ENCODE measurements around the gene FAM76A.
"Not testable (repeated sequence)": the region's sequence is repeated elsewhere in the genome, so short reads cannot be mapped to it uniquely, and the experiment has no call there.

The FAM76A gene

DNA sequence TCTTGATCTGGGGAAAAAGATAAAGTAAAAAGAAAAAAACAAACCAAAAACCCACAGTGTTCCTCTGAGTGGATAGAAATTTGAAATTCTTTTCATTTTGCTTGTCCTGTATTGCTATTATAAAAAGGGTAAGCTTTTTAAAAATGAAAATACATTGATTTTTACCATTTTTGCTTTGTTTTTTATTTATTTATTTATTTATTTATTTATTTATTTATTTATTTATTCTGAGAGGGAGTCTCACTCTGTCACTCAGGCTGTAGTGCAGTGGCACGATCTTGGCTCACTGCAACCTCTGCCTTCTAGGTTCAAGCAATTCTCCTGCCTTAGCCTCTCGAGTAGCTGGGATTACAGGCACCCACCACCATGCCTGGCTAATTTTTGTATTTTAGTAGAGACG, 82.4 kb downstream of the FAM76A start:
- H3K9ac ChIP-seq (ENCODE audit: low read length in 2 of 2); H3K27ac ChIP-seq (ENCODE audit: low read length); H3K4me1 ChIP-seq (ENCODE audit: control insufficient read depth, insufficient read depth, low read length); H3K4me3 ChIP-seq (ENCODE audit: low read length in 2 of 2); H3K9me3 ChIP-seq (ENCODE audit: control insufficient read depth in 2 of 2, low read length in 2 of 2); H3K27me3 ChIP-seq (ENCODE audit: control insufficient read depth in 1 of 2, insufficient read depth in 2 of 2, low read length in 2 of 2): not testable (repeated sequence)
- H3K36me3 ChIP-seq (ENCODE audit: control insufficient read depth in 2 of 2, insufficient read depth in 2 of 2, low read length in 2 of 2) = peaks cover 14 to 19% of the 10 kb centered on the region in 2 donors

DNA sequence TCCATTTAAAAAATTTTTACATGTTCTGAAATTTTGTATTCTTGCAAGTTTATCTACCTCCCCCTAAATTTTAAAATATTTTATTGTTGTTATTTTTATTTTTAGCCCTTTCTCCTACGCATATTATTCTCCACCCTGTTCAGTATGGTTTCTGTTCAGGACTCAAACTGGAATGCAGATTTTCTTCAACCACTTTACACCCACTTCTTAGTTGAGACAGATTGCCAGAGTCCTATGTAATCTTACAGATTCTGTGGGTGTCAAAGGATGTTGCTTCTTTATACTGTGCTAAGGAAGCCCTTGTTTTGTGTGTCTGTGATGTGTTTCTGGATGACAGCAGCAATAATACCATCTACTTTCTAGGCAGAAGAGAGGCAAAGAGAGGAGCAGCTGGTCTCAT, 84.1 kb downstream of the FAM76A start:
- no peak overlapping the region for H3K27ac ChIP-seq (ENCODE audit: low read length)
- no peaks in the 10 kb centered on the region for H3K9me3 ChIP-seq (ENCODE audit: control insufficient read depth in 2 of 2, low read length in 2 of 2)
- peaks cover 16 to 20% of the 10 kb centered on the region in 2 donors for H3K36me3 ChIP-seq (ENCODE audit: control insufficient read depth in 2 of 2, insufficient read depth in 2 of 2, low read length in 2 of 2)
- no peaks in the 10 kb centered on the region for H3K4me1 ChIP-seq (ENCODE audit: control insufficient read depth, insufficient read depth, low read length)
- no peaks in the 10 kb centered on the region for H3K27me3 ChIP-seq (ENCODE audit: control insufficient read depth in 1 of 2, insufficient read depth in 2 of 2, low read length in 2 of 2)
- no peak overlapping the region for H3K9ac ChIP-seq (ENCODE audit: low read length in 2 of 2)
- no peak overlapping the region for H3K4me3 ChIP-seq (ENCODE audit: low read length in 2 of 2)

DNA sequence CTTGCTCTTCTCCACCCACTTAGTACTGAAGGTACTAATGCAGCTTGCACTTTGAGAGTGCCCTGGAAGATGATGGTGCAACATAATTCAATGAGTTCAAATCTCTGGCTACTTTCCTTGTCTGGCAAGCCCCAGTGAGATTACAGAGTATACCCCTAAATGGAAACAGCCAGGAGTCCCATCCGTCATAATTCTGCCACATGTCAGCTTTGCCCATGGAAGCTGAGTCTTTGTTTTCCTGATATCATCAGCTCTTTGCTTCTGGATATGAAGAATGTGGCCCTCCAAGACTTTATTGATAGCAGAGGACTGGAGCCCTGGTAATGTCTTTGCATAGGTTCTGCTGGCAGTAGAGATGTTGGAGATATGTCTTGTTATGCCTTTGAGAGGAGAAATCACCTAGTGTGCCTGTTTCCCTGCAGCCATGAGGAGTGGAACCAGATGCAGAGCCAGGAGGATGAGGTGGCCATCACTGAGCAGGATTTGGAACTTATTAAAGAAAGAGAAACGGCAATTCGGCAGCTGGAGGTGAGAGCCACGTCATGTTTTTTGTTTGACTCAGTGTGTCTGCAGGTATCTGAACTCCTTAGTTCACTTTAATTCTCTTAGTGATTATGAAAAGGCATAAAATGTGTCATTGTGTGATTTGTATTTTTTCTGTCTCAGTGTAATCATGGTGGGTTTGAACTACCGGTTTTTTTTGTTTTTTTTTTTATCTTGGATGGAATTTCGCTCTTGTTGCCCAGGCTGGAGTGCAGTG, 86.2 kb downstream of the FAM76A start:
- Histone ChIP-seq H3K9me3 (ENCODE audit: control insufficient read depth in 2 of 2, low read length in 2 of 2) (no peaks in the 10 kb centered on the region), H3K27ac (ENCODE audit: low read length) (no peak overlapping the region), H3K27me3 (ENCODE audit: control insufficient read depth in 1 of 2, insufficient read depth in 2 of 2, low read length in 2 of 2) (no peaks in the 10 kb centered on the region), H3K4me1 (ENCODE audit: control insufficient read depth, insufficient read depth, low read length) (no peaks in the 10 kb centered on the region), H3K36me3 (ENCODE audit: control insufficient read depth in 2 of 2, insufficient read depth in 2 of 2, low read length in 2 of 2) (peaks cover 15 to 27% of the 10 kb centered on the region in 2 donors), H3K4me3 (ENCODE audit: low read length in 2 of 2) (no peak overlapping the region), H3K9ac (ENCODE audit: low read length in 2 of 2) (no peak overlapping the region)

Data from stomach smooth muscle (tissue), 2 donors.